Lower lobe of right lung (tissue), 2 donors: ENCODE results near the gene LRP10. TPM values are rescaled to one million over a fixed set of nuclear protein-coding genes. Genes with fewer than 3 reads are reported as not detected.
"Not testable (repeated sequence)": the region's sequence is repeated elsewhere in the genome, so short reads cannot be mapped to it uniquely, and the experiment has no call there.

Source experiments
- ATAC-seq, 2 donors: fragments of 200-7000 bp; cut with Tn5 transposase; one replicate each; pipeline ENCODE4 v1.9.1; 2020 to 2022; ENCODE audit warnings: mild to moderate bottlenecking in 2 of 2, moderate library complexity in 2 of 2
- DNase-seq: peaks from one replicate; pipeline ENCODE4 v3.0.0-alpha.2; 2020
- H3K27ac ChIP-seq: fragments of 200-600 bp; one replicate; pipeline ENCODE4 v1.8.0; 2022
- H3K27me3 ChIP-seq: fragments of 200-600 bp; one replicate; pipeline ENCODE4 v1.8.0; 2022; ENCODE audit warnings: low read depth
- H3K36me3 ChIP-seq: fragments of 200-600 bp; one replicate; pipeline ENCODE4 v1.8.0; 2022; ENCODE audit warnings: mild to moderate bottlenecking
- H3K4me1 ChIP-seq: fragments of 200-600 bp; one replicate; pipeline ENCODE4 v1.8.0; 2022
- H3K4me3 ChIP-seq: fragments of 200-600 bp; one replicate; pipeline ENCODE4 v1.8.0; 2022; ENCODE audit warnings: mild to moderate bottlenecking
- H3K9me3 ChIP-seq: fragments of 200-600 bp; one replicate; pipeline ENCODE4 v1.8.0; 2022
- intact Hi-C: fragments of 100-400 bp; cut with DNase I; formaldehyde crosslinking; loops from one replicate; pipeline ENCODE4 v1.11.0; 2022
- total RNA-seq: library from RNA; stranded (reverse); fragmentation: NEBNext Ultra II Directional; extraction: Animal tissue kit (Norgen Biotek cat#: 25700); gene quantifications from one replicate; pipeline ENCODE4 v1.2.1, GENCODE V29; 2021
- TF ChIP-seq, protein P1 (sequence below): fragments of 200-600 bp; IDR thresholded peaks from one replicate; pipeline ENCODE4 v1.8.0; 2022; ENCODE audit warnings: antibody characterized with exemption, mild to moderate bottlenecking
- donor health status: DM: no; HTN: yes; CAD: no; lungs with severe emphysema.

Gene LRP10
- total RNA-seq, 1 donor from 2014 or later = 134 TPM

DNA sequence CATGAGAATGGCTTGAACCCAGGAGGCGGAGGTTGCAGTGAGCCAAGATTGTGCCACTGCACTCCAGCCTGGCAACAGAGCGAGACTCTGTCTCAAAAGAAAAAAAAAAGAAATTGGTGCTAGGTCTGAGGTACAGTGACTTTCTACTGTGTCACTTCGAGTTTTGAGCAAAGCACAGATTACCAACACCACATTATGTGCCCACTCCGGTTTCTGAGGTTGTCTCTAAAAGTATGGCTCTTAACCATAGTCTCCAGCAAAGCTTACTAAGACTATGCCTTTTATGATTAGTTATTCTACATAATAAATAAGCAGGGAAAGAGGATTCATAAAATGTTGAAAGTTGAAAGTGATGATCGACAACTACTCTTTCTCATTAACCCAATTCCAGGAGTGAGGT is 39.4 kb downstream of the LRP10 start:
- intact Hi-C loops = no loop called here
- TF ChIP-seq, protein P1, sequence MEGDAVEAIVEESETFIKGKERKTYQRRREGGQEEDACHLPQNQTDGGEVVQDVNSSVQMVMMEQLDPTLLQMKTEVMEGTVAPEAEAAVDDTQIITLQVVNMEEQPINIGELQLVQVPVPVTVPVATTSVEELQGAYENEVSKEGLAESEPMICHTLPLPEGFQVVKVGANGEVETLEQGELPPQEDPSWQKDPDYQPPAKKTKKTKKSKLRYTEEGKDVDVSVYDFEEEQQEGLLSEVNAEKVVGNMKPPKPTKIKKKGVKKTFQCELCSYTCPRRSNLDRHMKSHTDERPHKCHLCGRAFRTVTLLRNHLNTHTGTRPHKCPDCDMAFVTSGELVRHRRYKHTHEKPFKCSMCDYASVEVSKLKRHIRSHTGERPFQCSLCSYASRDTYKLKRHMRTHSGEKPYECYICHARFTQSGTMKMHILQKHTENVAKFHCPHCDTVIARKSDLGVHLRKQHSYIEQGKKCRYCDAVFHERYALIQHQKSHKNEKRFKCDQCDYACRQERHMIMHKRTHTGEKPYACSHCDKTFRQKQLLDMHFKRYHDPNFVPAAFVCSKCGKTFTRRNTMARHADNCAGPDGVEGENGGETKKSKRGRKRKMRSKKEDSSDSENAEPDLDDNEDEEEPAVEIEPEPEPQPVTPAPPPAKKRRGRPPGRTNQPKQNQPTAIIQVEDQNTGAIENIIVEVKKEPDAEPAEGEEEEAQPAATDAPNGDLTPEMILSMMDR = no peak
- DNase-seq (no peak), ATAC-seq (no peak)
- Histone ChIP-seq H3K9me3 (no peaks in the 10 kb centered on the region), H3K36me3 (peaks cover 57% of the 10 kb centered on the region), H3K4me3 (no peak overlapping the region), H3K27me3 (no peaks in the 10 kb centered on the region), H3K27ac (no peak overlapping the region), H3K4me1 (peaks cover 27% of the 10 kb centered on the region)

DNA sequence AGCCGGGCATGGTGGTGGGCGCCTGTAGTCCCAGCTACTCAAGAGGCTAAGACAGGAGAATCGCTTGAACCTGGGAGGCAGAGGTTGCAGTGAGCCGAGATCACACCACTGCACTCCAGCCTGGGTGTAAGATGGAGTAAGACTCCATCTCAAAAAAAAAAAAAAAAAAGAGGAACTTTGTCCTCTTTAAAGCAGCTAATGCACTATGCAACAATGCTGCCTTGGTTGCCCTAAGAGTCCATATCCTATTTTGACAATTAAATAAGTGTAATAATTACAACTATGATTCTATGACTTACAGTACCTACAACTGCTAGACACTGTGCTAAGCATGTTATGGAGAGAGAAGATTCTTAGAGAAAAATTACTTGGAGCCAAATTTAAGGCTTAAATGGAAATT is 43.3 kb downstream of the LRP10 start:
- H3K4me3 ChIP-seq, H3K27ac ChIP-seq, H3K9me3 ChIP-seq, DNase-seq, ATAC-seq, H3K27me3 ChIP-seq, intact Hi-C loops: not testable (repeated sequence)
- Histone ChIP-seq H3K4me1 (peaks cover 48% of the 10 kb centered on the region), H3K36me3 (peaks cover 18% of the 10 kb centered on the region)

GRCh38 chr14:22915886-22916521 is 44.5 kb downstream of the LRP10 start:
- Histone ChIP-seq H3K4me3 (no peak overlapping the region), H3K27me3 (no peaks in the 10 kb centered on the region), H3K9me3 (no peaks in the 10 kb centered on the region), H3K27ac (peak overlapping the region; percentile 32), H3K4me1 (peaks cover 52% of the 10 kb centered on the region), H3K36me3 (peaks cover 16% of the 10 kb centered on the region)
- ATAC-seq (no peak), DNase-seq (peak; percentile 52)
- TF ChIP-seq, protein P1 = no peak
- intact Hi-C loops = no loop called here

- ATAC-seq (peak; percentile 95 to 96), DNase-seq (peak; percentile 100)
- TF ChIP-seq, protein P1 = no peak
These were observed 47.5 kb downstream of the LRP10 start, which contains the start of gene RBM23 for GRCh38 chr14:22918804-22919600. Gene RBM23 (minus strand): TSS chr14:22919149.

GRCh38 chr14:22919601-22919921 is 48.0 kb downstream of the LRP10 start:
- peak; percentile 5 to 25 for ATAC-seq
- peaks cover 41% of the 10 kb centered on the region for H3K36me3 ChIP-seq
- TF ChIP-seq, protein P1 = no peak

More at GRCh38 chr14:22918804-22919600, 47.5 kb downstream of the LRP10 start, which contains the start of gene RBM23:
- Histone ChIP-seq H3K9me3 (no peaks in the 10 kb centered on the region), H3K27ac (peak within 1 kb of the TSS; percentile 100), H3K36me3 (peaks cover 35% of the 10 kb centered on the region), H3K4me1 (peaks cover 48% of the 10 kb centered on the region), H3K4me3 (peak within 1 kb of the TSS; percentile 84), H3K27me3 (no peaks in the 10 kb centered on the region)
- intact Hi-C loops = no loop called here

DNA sequence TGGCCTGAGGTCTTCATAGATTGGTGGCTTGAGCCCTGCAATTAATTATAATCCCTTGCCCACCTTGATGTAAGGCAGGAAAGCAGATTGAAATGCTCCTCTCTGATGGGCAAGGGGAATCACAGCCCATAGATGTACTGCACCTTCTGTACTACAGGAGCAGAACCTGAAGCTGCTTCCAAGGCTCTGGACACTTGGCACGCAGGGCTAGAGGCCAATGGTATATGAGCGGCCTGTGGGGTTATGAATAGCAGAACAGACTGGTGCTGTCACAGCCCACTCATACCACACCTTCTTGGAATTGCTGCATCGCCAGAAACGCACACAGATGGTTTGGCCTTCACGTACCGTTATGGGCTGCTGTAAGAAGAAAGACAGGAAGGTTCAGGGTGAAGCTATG is 49.2 kb downstream of the LRP10 start:
- Histone ChIP-seq H3K4me3 (no peak overlapping the region), H3K9me3 (no peaks in the 10 kb centered on the region), H3K27me3 (no peaks in the 10 kb centered on the region), H3K4me1 (peaks cover 33% of the 10 kb centered on the region), H3K27ac (no peak overlapping the region), H3K36me3 (peaks cover 52% of the 10 kb centered on the region)
- TF ChIP-seq, protein P1 = no peak
- ATAC-seq = no peak
- no peak for DNase-seq
- intact Hi-C loops = no loop called here

More at GRCh38 chr14:22919601-22919921, 48.0 kb downstream of the LRP10 start:
- H3K4me1 ChIP-seq = peaks cover 45% of the 10 kb centered on the region
- H3K27ac ChIP-seq = peak overlapping the region; percentile 100
- DNase-seq = no peak
- intact Hi-C loops = no loop called here
- peak overlapping the region; percentile 84 for H3K4me3 ChIP-seq
- no peaks in the 10 kb centered on the region for H3K9me3 ChIP-seq
- H3K27me3 ChIP-seq = no peaks in the 10 kb centered on the region
